ENCODE results near the gene MYO1B.

DNA sequence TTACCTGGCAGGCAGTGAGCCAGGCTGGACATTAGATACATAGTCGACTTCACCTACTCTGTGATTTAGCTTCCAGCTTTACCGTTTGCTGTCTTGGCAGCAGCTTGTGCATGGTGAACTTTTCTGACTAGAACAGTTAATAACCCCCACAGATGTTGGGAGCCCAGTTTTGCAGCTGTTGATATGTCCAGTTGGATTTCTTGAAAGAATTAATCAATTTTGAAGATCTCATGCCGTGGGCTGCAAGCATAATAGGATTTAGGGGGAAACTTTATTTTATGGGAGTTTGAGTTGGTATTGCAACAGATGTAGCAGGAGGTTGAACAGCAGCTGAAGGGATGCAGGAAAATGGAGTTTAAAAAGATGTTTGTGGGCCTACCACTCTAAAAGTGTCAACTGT, 13.8 kb downstream of the MYO1B start:
- TF ChIP-seq, protein P1, sequence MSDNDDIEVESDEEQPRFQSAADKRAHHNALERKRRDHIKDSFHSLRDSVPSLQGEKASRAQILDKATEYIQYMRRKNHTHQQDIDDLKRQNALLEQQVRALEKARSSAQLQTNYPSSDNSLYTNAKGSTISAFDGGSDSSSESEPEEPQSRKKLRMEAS (IDR thresholded peaks at IDR 0.05; ENCODE audit: low read depth, low read length) = no peak
- no peak for TF ChIP-seq NR2C1 (IDR thresholded peaks at IDR 0.05)

Data from GM12878 (cell line).